CD4-positive, alpha-beta memory T cell (primary cell): ENCODE data around the gene CAMSAP1. TPM values are rescaled to one million over a fixed set of nuclear protein-coding genes. Genes with fewer than 3 reads are reported as not detected.
A peak's percentile ranks its signal among the peaks of the same experiment; 100 is the strongest.
"Not testable (repeated sequence)": the region's sequence is repeated elsewhere in the genome, so short reads cannot be mapped to it uniquely, and the experiment has no call there.

Experiments
- CTCF ChIA-PET: fragments of 350-600 bp; sonication (Branson Sonifier 250); formaldehyde crosslinking; loops from one replicate; lab custom pipeline; 2021; ENCODE audit warnings: inconsistent platforms; ENCODE audit not compliant: partially characterized antibody; lab: Charles Lee
- POLR2A ChIA-PET: fragments of 350-600 bp; sonication (Branson Sonifier 250); formaldehyde crosslinking; loops from one replicate; lab custom pipeline; 2021; ENCODE audit not compliant: partially characterized antibody; lab: Charles Lee
- DNase-seq, 5 donors: peaks; one replicate each; pipeline versions ENCODE4 v3.0.0 to v3.0.0-alpha.2; 2020 to 2022; ENCODE audit warnings: mixed read lengths in 1 of 5
- H3K27ac ChIP-seq: one replicate; pipeline ENCODE4 v1.7.0; 2013; ENCODE audit warnings: low read depth, low read length
- H3K27me3 ChIP-seq: 2 replicates; pipeline ENCODE4 v1.7.0; 2013; ENCODE audit warnings: mild to moderate bottlenecking, low read length, moderate library complexity; ENCODE audit not compliant: insufficient read depth
- H3K36me3 ChIP-seq: 2 replicates; pipeline ENCODE4 v1.7.0; 2013; ENCODE audit warnings: mild to moderate bottlenecking, low read length, moderate library complexity; ENCODE audit not compliant: insufficient read depth
- H3K4me1 ChIP-seq: 2 replicates; pipeline ENCODE4 v1.7.0; 2013; ENCODE audit warnings: mild to moderate bottlenecking, low read length, moderate library complexity; ENCODE audit not compliant: insufficient read depth
- H3K4me3 ChIP-seq, 2 donors: one replicate each; pipeline ENCODE4 v1.7.0; 2013; ENCODE audit warnings: low read length in 2 of 2, mild to moderate bottlenecking in 1 of 2
- H3K9me3 ChIP-seq, 2 donors: one replicate each; pipeline ENCODE4 v1.7.0; 2013; ENCODE audit warnings: low read length in 2 of 2, control low read depth in 1 of 2; ENCODE audit not compliant: control insufficient read depth in 1 of 2
- H3K27ac Mint-ChIP-seq, 7 donors: one replicate each; pipeline ENCODE4 v1.8.0; 2020 to 2021; ENCODE audit warnings: mixed read lengths in 7 of 7, mild to moderate bottlenecking in 6 of 7, inconsistent platforms in 3 of 7, moderate library complexity in 3 of 7
- H3K27me3 Mint-ChIP-seq, 2 donors: one replicate each; pipeline ENCODE4 v1.8.0; 2020 to 2021; ENCODE audit warnings: mixed read lengths in 2 of 2
- H3K36me3 Mint-ChIP-seq, 2 donors: one replicate each; pipeline ENCODE4 v1.8.0; 2020 to 2021; ENCODE audit warnings: mixed read lengths in 2 of 2, inconsistent platforms in 1 of 2, mild to moderate bottlenecking in 1 of 2
- H3K4me1 Mint-ChIP-seq, 4 donors: one replicate each; pipeline ENCODE4 v1.8.0; 2020 to 2021; ENCODE audit warnings: mixed read lengths in 4 of 4, mild to moderate bottlenecking in 1 of 4
- H3K4me3 Mint-ChIP-seq, 8 donors: one replicate each; pipeline ENCODE4 v1.8.0; 2020 to 2021; ENCODE audit warnings: mixed read lengths in 8 of 8, mild to moderate bottlenecking in 7 of 8, moderate library complexity in 6 of 8, inconsistent platforms in 3 of 8
- H3K9me3 Mint-ChIP-seq, 8 donors: one replicate each; pipeline ENCODE4 v1.8.0; 2020 to 2021; ENCODE audit warnings: mixed read lengths in 8 of 8, mild to moderate bottlenecking in 5 of 8, inconsistent platforms in 3 of 8, moderate library complexity in 1 of 8
- intact Hi-C: fragments of 100-400 bp; cut with micrococcal nuclease; formaldehyde crosslinking; loops from one replicate; pipeline ENCODE4 v1.15.1; 2023
- polyA plus RNA-seq, 2 donors: library from polyadenylated mRNA; unstranded; fragments of 300-500 nt; fragmentation: Illumina TruSeq; gene quantifications; one replicate each; pipeline ENCODE4 v1.2.3, GENCODE V29; 2021
- total RNA-seq, 2 experiments: library from RNA; stranded (reverse); gene quantifications; one replicate each; pipeline ENCODE4 v1.2.3, GENCODE V29; 2021

CAMSAP1 gene
- total RNA-seq: 10 to 100 TPM; 40.6 to 51.7 TPM
- 1 to 10 TPM in 1 of 2 donors, under 1 TPM in 1; 0.76 to 4.4 TPM for polyA plus RNA-seq

DNA sequence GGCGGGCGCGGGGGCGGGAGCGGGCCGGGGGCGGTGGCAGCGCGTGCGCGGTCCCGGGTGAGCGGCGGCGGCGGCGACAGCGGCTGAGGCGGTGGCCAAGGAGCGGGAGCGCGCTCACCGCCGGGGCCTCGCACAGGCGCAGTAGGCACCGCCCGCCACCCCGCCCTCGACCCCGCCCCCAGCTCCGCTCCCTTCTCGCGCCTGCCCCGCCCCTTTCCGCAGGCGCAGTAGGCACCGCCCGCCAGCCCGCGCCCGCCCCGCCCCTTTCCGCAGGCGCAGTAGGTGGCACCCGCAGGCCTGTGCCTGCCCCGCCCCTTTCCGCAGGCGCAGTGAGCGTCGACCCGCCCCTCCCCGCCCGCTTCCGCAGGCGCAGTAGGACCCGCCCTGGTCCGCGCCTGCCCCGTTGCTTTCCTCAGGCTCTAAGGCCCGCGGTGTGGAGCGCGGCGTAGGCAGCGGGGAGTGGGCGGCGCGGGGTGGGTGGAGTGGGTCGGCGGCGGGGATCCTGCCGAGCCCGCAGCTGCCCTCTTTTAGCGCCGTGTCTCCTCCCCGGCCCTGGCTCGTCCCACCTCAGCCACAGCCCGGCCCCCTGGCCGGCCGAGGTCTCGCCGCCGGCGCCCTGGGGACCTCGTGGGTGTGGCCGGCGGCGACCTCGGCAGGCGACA is at the start of gene CAMSAP1:
TSS of gene CAMSAP1 (minus strand) at position 116 of the 662 bp plus-strand sequence. CDS start 387 bp downstream, outside the sequence.
- no peaks in the 10 kb centered on the region for H3K36me3 ChIP-seq
- no peaks in the 10 kb centered on the region for H3K27me3 Mint-ChIP-seq
- H3K4me1 Mint-ChIP-seq: peaks cover 37 to 67% (median 53%) of the 10 kb centered on the region in 4 donors

DNA sequence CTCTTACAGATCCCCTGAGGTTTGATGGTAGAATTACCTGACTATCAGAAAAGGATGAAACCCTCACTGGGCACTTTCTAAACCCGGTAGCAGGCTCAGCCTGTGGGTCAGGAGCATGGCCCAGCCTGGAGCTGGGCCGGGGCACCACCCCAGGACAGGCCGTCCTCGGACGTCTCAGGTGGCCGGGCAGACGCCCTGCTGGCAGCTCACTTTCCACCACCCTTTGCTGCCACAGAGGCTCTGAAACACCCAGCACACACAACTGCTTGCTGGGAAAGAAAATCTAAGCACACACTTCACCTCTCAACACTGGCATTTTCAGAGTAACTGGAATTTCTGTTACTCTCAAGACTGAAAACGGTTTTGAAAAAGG is 49.4 kb upstream of the CAMSAP1 start:
- H3K36me3 ChIP-seq: peaks cover 19% of the 10 kb centered on the region
- DNase-seq: no peak
- no peaks in the 10 kb centered on the region for H3K9me3 ChIP-seq
- Mint-ChIP-seq H3K36me3 (peaks cover 11 to 31% of the 10 kb centered on the region in 2 donors), H3K27ac (peak overlapping the region in 3 of 7 donors; percentile 7 to 53 (median 27)), H3K27me3 (no peaks in the 10 kb centered on the region), H3K9me3 (peaks cover 0 to 2% (median 0%) of the 10 kb centered on the region in 8 donors), H3K4me1 (peaks cover 10 to 35% (median 18%) of the 10 kb centered on the region in 4 donors), H3K4me3 (no peak overlapping the region)
- no peak overlapping the region for H3K27ac ChIP-seq
- intact Hi-C loops: no loop called here
- CTCF ChIA-PET: no interaction called here
- H3K4me1 ChIP-seq: peaks cover 18% of the 10 kb centered on the region
- no peaks in the 10 kb centered on the region for H3K27me3 ChIP-seq
- no peak overlapping the region for H3K4me3 ChIP-seq
- POLR2A ChIA-PET: no interaction called here

More for the DNA sequence above, at the start of gene CAMSAP1:
- Histone ChIP-seq H3K4me3 (peak within 1 kb of the TSS; percentile 33 to 69), H3K27me3 (no peaks in the 10 kb centered on the region), H3K27ac (peak within 1 kb of the TSS; percentile 66), H3K4me1 (peaks cover 44% of the 10 kb centered on the region), H3K9me3 (no peaks in the 10 kb centered on the region)
- ChIA-PET POLR2A (interaction anchor here (0.6 to 4.1 kb wide), 4 partner anchors 12 to 360 kb away, joined by 3 to 23 read pairs (median 4); partner anchors contain the start of gene UBAC1), CTCF (interaction anchor here (1.3 kb wide), 1 partner anchor 43 kb away, joined by 3 read pairs; no protein-coding TSS in a partner anchor)
- H3K36me3 Mint-ChIP-seq: peaks cover 31 to 32% of the 10 kb centered on the region in 2 donors
- DNase-seq: peak; percentile 92 to 95 (median 93)
- H3K9me3 Mint-ChIP-seq: peaks cover 0 to 9% (median 3%) of the 10 kb centered on the region in 8 donors
- intact Hi-C loops: loop anchor here (1.0 to 5.0 kb wide), 3 partner anchors 54 to 575 kb away; partner anchors contain the start of genes QSOX2, SEC16A and UBAC1
- H3K4me3 Mint-ChIP-seq: peak within 1 kb of the TSS; percentile 86 to 94 (median 91)
- H3K27ac Mint-ChIP-seq: peak within 1 kb of the TSS; percentile 67 to 95 (median 91)

DNA sequence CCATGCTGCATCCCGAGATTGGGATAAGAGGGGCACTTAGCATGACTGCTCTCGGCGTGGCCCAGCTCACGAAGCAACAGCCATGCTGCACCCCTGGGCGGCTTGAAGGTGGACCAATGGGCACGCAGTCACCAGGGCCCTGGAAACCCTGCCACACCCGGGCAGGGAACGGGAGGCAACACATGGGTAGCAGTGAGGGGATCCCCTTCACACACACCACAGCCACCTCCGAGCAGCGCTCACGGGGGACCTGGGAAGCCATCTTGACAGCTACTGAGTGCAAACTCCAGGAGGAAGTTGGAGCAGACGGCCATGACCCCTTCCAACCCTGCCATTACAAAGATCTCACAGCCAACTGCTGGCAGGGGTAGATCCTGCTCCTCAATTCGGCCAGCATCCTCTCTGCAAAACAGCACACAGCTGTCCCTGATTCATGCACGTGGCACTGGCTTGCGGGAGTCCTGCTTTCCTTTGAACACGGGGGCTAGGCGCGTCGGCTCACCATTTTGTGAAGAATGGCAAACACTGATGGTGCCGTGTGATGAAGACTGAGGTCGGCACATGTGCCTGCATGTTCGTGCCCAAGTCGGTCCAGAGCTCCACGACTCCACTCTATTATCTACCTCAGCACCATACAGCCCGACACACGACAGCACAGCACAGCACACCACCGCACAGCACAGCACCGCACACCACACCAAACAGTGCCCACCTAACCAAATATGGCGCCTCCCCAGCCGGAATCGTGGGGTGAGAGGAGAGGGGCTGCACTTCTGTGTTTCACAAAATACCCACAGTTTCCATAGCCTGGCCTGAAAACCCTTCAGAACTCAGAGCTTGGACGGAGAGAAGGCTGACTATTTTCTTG is 48.8 kb upstream of the CAMSAP1 start:
- POLR2A ChIA-PET: no interaction called here

GRCh38 chr9:135952664-135953206 is 45.4 kb upstream of the CAMSAP1 start:
- Histone ChIP-seq H3K4me3 (no peak overlapping the region), H3K36me3 (peaks cover 28% of the 10 kb centered on the region), H3K27me3 (no peaks in the 10 kb centered on the region), H3K27ac (no peak overlapping the region), H3K9me3 (no peaks in the 10 kb centered on the region), H3K4me1 (no peaks in the 10 kb centered on the region)
- Mint-ChIP-seq H3K4me3 (no peak overlapping the region), H3K4me1 (peaks cover 0 to 7% (median 3%) of the 10 kb centered on the region in 4 donors), H3K9me3 (no peaks in the 10 kb centered on the region), H3K27ac (no peak overlapping the region), H3K36me3 (peaks cover 30 to 46% of the 10 kb centered on the region in 2 donors), H3K27me3 (no peaks in the 10 kb centered on the region)
- intact Hi-C loops: no loop called here
- CTCF ChIA-PET: no interaction called here
- no peak for DNase-seq
- POLR2A ChIA-PET: no interaction called here

More for the DNA sequence above, 48.8 kb upstream of the CAMSAP1 start:
- Histone ChIP-seq H3K4me1 (peaks cover 13% of the 10 kb centered on the region), H3K27ac (no peak overlapping the region), H3K27me3 (no peaks in the 10 kb centered on the region), H3K9me3 (no peaks in the 10 kb centered on the region), H3K4me3 (no peak overlapping the region), H3K36me3 (peaks cover 19% of the 10 kb centered on the region)
- H3K36me3 Mint-ChIP-seq: peaks cover 11 to 29% of the 10 kb centered on the region in 2 donors
- peak overlapping the region in 2 of 7 donors; percentile 7 to 27 for H3K27ac Mint-ChIP-seq
- intact Hi-C loops: no loop called here
- no peaks in the 10 kb centered on the region for H3K27me3 Mint-ChIP-seq
- no peak overlapping the region for H3K4me3 Mint-ChIP-seq
- peaks cover 8 to 29% (median 14%) of the 10 kb centered on the region in 4 donors for H3K4me1 Mint-ChIP-seq
- no peak for DNase-seq
- CTCF ChIA-PET: no interaction called here
- no peaks in the 10 kb centered on the region for H3K9me3 Mint-ChIP-seq

DNA sequence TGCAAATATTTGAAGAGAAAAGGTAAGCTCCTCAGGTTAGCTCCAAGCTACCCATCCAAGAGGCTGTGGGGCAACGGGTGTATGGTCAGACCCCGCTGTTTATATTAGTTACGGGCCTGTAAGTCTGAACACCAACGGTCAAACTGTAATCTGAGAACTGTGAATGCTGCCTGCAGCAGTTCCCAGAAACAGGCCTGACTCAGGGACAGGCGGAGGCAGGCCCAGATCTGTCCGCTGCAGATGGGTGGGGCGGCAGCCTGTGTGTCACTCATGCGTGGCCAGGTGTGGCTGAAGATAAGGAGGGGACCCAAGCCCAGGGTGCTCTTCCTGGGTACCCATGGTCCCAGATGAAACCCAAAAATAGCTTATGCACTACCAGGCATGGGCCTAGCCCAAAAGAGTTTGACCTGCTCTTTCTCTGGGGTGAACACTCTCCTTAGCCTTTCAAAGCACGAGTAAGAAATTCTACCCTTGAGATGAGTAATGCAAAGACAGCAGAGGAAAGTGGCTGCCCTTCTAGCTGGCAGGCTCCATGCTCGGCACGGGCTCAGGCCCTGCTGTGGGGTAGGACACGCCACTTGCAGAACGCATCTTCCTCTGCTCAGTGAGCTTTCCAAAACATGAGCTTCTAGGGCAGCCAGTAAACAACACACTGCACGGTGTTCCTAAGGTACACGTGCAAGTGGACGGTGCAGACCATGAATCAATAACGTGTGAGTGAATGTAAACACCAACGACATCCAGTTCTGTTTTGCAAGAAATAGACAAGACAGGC is 44.7 kb upstream of the CAMSAP1 start:
- H3K36me3 ChIP-seq: peaks cover 28% of the 10 kb centered on the region
- no peaks in the 10 kb centered on the region for H3K4me1 ChIP-seq
- no peak overlapping the region for H3K27ac Mint-ChIP-seq
- no peaks in the 10 kb centered on the region for H3K27me3 ChIP-seq
- H3K4me3 ChIP-seq: no peak overlapping the region
- no peak overlapping the region for H3K27ac ChIP-seq
- peaks cover 0 to 7% (median 3%) of the 10 kb centered on the region in 4 donors for H3K4me1 Mint-ChIP-seq
- H3K9me3 ChIP-seq: no peaks in the 10 kb centered on the region
- peaks cover 36 to 53% of the 10 kb centered on the region in 2 donors for H3K36me3 Mint-ChIP-seq
- POLR2A ChIA-PET: no interaction called here
- CTCF ChIA-PET: no interaction called here
- no peak overlapping the region for H3K4me3 Mint-ChIP-seq
- H3K27me3 Mint-ChIP-seq: no peaks in the 10 kb centered on the region
- intact Hi-C loops: no loop called here
- H3K9me3 Mint-ChIP-seq: no peaks in the 10 kb centered on the region
- DNase-seq: no peak

DNA sequence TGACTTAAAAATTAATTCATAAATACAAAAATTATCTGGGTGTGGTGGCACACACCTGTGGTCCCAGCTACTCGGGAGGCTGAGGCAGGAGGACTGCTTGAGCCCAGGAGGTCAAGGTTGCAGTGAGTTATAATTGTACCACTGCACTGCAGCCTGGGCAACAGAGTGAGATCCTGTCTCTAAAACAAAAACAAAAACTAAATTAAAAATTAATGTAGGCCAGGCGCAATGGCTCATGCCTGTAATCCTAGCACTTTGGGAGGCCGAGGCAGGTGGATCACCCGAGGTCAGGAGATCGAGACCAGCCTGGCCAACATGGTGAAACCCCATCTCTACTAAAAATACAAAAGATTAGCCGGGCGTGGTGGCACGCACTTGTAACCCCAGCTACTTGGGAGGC is 44.0 kb upstream of the CAMSAP1 start:
- DNase-seq, H3K4me3 Mint-ChIP-seq, CTCF ChIA-PET, intact Hi-C loops, H3K27ac Mint-ChIP-seq, H3K9me3 Mint-ChIP-seq, H3K4me1 ChIP-seq, H3K4me3 ChIP-seq, H3K27ac ChIP-seq, H3K27me3 ChIP-seq, H3K9me3 ChIP-seq, H3K27me3 Mint-ChIP-seq, POLR2A ChIA-PET, H3K4me1 Mint-ChIP-seq: not testable (repeated sequence)
- peaks cover 36 to 54% of the 10 kb centered on the region in 2 donors for H3K36me3 Mint-ChIP-seq
- peaks cover 35% of the 10 kb centered on the region for H3K36me3 ChIP-seq
